DMS53 (cell line): ENCODE measurements around the gene BACH2.
"Not testable (repeated sequence)": the region's sequence is repeated elsewhere in the genome, so short reads cannot be mapped to it uniquely, and the experiment has no call there.

Experiments used
- DNase-seq: peaks from one replicate; lab custom pipeline; 2025; lab: John Stamatoyannopoulos, UW

BACH2 gene

GRCh38 chr6:90212274-90212673 lies 84.4 kb downstream of the BACH2 start:
- no peak for DNase-seq

GRCh38 chr6:90209527-90209926 lies 87.1 kb downstream of the BACH2 start:
- no peak for DNase-seq

GRCh38 chr6:90208690-90209089 lies 88.0 kb downstream of the BACH2 start:
- DNase-seq, result not testable (repeated sequence)

GRCh38 chr6:90204327-90205056 lies 92.2 kb downstream of the BACH2 start:
- DNase-seq, result no peak

- no peak for DNase-seq
Measured at GRCh38 chr6:90203672-90204071, 93.0 kb downstream of the BACH2 start.

GRCh38 chr6:90202156-90202555 lies 94.5 kb downstream of the BACH2 start:
- DNase-seq, result no peak

- DNase-seq, result no peak
Measured at GRCh38 chr6:90199900-90200299, 96.7 kb downstream of the BACH2 start.

- no peak for DNase-seq
Measured at GRCh38 chr6:90198758-90199425, 97.8 kb downstream of the BACH2 start.

GRCh38 chr6:90197854-90198496 lies 98.7 kb downstream of the BACH2 start:
- peak; percentile 77 for DNase-seq

GRCh38 chr6:90195094-90195829 lies 101.4 kb downstream of the BACH2 start:
- DNase-seq, result peak; percentile 4

- peak; percentile 43 for DNase-seq
Measured at GRCh38 chr6:90194371-90194841, 102.2 kb downstream of the BACH2 start.

GRCh38 chr6:90193359-90193758 lies 103.3 kb downstream of the BACH2 start:
- DNase-seq, result no peak

- DNase-seq, result no peak
Measured at GRCh38 chr6:90192857-90193256, 103.8 kb downstream of the BACH2 start.

GRCh38 chr6:90190752-90191395 lies 105.8 kb downstream of the BACH2 start:
- no peak for DNase-seq

GRCh38 chr6:90190131-90190530 lies 106.5 kb downstream of the BACH2 start:
- no peak for DNase-seq

GRCh38 chr6:90187437-90188121 lies 109.1 kb downstream of the BACH2 start:
- DNase-seq, result no peak

GRCh38 chr6:90186637-90187371 lies 109.8 kb downstream of the BACH2 start:
- DNase-seq, result peak; percentile 61

- DNase-seq, result no peak
Measured at GRCh38 chr6:90186026-90186425, 110.6 kb downstream of the BACH2 start.

- peak; percentile 32 for DNase-seq
Measured at GRCh38 chr6:90184334-90185298, 112.0 kb downstream of the BACH2 start.
